CD4-positive, alpha-beta T cell treated with Interleukin-12 subunit alpha and Interleukin-12 subunit beta, for 1 hour (primary cell): Measurements from ENCODE around the gene PCDHGA12.
"Not testable (repeated sequence)": the region's sequence is repeated elsewhere in the genome, so short reads cannot be mapped to it uniquely, and the experiment has no call there.

ENCODE experiments used
- DNase-seq: peaks from one replicate; pipeline ENCODE4 v3.0.0-alpha.2; 2020

Gene PCDHGA12

DNA sequence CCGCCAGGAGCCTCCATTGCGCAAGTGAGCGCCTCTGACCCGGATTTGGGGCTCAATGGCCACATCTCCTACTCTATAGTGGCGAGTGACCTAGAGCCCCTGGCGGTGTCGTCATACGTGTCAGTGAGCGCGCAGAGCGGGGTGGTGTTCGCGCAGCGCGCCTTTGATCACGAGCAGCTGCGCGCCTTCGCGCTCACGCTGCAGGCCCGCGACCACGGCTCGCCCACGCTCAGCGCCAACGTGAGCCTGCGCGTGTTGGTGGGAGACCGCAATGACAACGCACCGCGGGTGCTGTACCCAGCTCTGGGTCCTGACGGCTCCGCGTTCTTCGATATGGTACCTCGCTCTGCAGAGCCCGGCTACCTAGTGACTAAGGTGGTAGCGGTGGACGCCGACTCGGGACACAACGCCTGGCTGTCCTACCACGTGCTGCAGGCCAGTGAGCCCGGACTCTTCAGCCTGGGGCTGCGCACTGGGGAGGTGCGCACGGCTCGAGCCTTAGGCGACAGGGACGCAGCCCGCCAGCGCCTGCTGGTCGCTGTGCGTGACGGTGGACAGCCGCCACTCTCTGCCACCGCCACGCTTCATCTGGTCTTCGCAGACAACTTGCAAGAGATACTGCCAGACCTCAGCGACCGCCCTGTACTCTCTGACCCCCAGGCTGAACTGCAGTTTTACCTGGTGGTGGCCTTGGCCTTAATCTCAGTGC is 20.6 kb upstream of the PCDHGA12 start:
- DNase-seq = no peak

DNA sequence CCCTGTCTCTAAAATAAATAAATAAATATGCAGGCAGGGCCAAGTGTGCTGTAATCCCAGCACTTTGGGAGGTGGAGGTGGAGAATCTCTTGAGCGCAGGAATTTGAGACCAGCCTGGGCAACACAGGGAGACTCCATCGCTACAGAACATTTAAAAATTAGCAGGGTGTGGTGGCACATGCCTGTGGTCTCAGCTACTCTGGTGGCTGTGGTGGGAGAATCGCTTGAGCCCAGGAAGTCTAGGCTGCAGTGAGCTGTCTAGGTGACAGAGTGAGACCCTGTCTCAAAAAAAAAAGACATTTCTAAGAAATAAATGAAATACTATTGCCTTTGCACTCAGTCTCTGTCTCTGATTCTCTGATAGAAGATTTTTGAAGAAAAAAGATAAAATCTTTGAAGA is 18.7 kb upstream of the PCDHGA12 start:
- no peak for DNase-seq

DNA sequence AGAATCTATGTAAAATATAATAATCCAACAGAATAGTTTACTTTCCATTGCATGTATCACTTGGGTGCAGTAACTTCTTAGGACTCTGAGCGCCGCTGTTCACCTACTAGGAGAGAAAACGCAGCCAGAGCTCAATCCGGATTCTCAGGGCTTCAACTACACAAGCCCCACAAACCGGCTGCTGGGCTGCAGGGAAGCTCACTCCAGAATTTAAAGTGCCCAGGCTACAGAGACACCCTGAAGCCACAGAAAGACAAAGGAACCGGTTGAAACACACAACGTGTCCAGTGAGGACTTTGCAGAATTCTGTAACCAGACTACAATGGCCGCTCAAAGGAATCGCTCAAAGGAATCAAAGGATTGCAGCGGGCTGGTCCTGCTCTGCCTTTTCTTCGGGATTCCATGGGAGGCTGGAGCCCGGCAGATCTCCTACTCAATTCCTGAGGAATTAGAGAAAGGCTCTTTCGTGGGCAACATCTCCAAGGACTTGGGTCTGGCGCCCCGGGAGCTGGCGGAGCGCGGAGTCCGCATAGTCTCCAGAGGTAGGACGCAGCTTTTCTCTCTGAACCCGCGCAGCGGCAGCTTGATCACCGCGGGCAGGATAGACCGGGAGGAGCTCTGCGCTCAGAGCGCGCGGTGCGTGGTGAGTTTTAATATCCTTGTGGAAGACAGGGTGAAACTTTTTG is 17.3 kb upstream of the PCDHGA12 start, which contains the start of gene PCDHGA10:
PCDHGA10 (plus strand) TSS at position 134 of the 686 bp plus-strand sequence; CDS start at position 323, 189 bp downstream.
- DNase-seq = peak; percentile 63

DNA sequence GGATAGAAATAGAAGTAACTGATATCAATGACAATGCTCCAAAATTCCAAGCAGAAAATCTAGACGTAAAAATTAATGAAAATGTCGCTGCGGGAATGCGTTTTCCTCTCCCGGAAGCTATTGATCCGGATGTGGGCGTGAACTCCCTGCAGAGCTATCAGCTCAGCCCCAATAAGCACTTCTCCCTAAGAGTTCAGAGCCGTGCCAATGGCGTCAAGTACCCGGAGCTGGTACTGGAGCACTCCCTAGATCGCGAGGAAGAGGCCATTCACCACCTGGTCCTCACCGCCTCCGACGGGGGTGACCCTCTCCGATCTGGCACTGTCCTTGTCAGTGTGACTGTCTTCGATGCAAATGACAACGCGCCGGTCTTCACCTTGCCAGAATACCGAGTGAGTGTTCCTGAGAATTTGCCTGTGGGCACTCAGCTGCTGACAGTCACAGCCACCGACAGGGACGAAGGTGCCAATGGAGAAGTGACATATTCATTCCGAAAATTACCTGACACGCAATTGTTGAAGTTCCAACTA is 16.7 kb upstream of the PCDHGA12 start:
- no peak for DNase-seq

DNA sequence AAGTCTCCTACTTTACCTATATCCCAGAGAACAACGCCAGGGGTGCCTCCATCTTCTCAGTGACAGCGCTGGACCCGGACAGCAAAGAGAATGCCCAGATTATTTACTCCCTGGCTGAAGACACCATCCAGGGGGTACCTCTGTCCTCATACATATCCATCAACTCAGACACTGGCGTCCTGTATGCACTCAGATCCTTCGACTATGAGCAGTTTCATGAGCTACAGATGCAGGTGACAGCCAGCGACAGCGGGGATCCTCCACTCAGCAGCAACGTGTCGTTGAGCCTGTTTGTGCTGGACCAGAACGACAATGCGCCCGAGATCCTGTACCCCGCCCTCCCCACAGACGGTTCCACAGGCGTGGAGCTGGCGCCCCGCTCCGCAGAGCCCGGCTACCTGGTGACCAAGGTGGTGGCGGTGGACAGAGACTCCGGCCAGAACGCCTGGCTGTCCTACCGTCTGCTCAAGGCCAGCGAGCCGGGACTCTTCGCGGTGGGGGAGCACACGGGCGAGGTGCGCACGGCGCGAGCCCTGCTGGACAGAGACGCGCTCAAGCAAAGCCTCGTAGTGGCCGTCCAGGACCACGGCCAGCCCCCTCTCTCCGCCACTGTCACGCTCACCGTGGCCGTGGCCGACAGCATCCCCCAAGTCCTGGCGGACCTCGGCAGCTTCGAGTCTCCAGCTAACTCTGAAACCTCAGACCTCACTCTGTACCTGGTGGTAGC is 15.6 kb upstream of the PCDHGA12 start:
- DNase-seq = not testable (repeated sequence)

DNA sequence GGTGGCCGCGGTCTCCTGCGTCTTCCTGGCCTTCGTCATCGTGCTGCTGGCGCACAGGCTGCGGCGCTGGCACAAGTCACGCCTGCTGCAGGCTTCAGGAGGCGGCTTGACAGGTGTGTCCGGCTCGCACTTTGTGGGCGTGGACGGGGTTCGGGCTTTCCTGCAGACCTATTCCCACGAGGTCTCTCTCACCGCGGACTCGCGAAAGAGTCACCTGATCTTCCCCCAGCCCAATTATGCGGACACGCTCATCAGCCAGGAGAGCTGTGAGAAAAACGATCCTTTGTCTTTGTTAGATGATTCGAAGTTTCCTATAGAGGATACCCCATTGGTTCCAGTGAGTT is 15.1 kb upstream of the PCDHGA12 start:
- not testable (repeated sequence) for DNase-seq

DNA sequence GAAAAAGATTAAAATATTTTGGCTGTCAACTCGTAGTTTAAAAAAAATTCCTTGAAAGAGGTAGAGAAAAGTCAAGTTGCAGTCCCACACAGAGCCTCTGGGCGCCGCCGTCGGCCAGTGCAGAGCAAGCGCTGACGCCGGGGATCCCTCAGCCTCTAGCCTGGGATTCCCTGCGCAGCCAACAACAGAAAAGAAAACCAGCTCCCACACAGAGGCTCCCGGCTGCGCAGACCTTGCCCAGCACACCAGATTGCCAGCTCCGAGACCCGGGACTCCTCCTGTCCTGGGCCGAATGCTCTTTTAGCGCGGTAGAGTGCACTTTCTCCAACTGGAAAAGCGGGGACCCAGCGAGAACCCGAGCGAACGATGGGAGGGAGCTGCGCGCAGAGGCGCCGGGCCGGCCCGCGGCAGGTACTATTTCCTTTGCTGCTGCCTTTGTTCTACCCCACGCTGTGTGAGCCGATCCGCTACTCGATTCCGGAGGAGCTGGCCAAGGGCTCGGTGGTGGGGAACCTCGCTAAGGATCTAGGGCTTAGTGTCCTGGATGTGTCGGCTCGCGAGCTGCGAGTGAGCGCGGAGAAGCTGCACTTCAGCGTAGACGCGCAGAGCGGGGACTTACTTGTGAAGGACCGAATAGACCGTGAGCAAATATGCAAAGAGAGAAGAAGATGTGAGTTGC is 12.7 kb upstream of the PCDHGA12 start, which contains the start of gene PCDHGB7:
PCDHGB7 (plus strand) TSS at position 184 of the 679 bp plus-strand sequence; CDS start at position 367, 183 bp downstream.
- DNase-seq = peak; percentile 40

DNA sequence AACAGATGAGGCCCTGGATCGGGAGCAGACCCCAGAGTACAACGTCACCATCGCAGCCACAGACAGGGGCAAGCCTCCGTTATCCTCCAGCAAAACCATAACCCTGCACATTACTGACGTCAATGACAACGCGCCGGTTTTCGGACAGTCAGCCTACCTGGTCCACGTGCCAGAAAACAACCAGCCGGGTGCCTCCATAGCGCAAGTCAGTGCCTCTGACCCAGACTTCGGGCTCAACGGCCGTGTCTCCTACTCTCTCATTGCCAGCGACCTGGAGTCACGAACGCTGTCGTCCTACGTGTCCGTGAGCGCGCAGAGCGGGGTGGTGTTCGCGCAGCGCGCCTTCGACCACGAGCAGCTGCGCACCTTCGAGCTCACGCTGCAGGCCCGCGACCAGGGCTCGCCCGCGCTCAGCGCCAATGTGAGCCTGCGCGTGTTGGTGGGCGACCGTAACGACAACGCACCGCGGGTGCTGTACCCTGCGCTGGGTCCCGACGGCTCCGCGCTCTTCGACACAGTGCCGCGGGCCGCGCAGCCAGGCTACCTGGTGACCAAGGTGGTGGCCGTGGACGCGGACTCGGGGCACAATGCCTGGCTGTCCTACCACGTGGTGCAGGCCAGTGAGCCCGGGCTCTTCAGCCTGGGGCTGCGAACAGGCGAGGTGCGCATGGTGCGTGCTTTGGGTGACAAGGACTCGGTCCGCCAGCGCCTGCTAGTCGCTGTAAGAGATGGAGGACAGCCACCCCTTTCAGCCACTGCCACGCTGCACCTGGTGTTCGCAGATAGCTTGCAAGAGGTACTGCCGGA is 11.0 kb upstream of the PCDHGA12 start:
- DNase-seq = no peak

DNA sequence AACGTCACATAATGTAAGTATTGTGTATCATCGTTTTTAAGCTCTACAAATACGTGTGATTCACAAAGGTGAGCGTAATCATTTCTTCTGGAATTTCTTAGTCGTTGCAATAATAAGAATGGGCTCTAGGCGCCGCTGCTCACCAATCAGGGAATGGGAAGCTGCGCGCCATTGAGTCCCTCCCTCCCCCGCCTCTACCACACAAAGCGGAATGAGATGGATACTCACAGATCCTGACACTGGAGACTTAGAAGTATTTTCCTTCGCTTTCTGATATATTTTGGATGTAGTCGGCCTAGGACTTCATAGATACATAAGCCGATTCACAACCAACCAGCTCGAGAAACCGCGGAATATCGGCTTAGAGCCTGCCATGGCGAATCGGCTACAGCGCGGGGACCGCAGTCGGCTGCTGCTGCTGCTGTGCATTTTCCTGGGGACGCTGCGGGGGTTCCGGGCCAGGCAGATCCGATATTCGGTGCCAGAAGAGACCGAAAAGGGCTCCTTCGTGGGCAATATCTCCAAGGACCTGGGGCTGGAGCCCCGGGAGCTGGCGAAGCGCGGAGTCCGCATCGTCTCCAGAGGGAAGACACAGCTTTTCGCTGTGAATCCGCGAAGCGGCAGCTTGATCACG is 9.3 kb upstream of the PCDHGA12 start, which contains the start of gene PCDHGA11:
PCDHGA11 (plus strand) TSS at position 197 of the 634 bp plus-strand sequence; CDS start at position 374, 177 bp downstream.
- DNase-seq = peak; percentile 50

DNA sequence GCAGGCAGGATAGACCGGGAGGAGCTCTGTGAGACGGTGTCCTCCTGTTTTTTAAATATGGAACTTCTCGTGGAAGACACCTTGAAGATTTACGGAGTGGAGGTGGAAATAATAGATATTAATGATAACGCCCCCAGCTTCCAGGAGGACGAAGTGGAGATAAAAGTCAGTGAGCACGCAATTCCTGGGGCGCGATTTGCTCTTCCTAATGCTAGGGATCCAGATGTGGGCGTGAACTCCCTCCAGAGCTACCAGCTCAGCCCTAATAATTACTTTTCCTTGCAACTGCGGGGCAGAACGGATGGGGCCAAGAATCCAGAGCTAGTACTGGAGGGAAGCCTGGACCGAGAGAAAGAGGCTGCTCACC is 8.8 kb upstream of the PCDHGA12 start:
- no peak for DNase-seq

DNA sequence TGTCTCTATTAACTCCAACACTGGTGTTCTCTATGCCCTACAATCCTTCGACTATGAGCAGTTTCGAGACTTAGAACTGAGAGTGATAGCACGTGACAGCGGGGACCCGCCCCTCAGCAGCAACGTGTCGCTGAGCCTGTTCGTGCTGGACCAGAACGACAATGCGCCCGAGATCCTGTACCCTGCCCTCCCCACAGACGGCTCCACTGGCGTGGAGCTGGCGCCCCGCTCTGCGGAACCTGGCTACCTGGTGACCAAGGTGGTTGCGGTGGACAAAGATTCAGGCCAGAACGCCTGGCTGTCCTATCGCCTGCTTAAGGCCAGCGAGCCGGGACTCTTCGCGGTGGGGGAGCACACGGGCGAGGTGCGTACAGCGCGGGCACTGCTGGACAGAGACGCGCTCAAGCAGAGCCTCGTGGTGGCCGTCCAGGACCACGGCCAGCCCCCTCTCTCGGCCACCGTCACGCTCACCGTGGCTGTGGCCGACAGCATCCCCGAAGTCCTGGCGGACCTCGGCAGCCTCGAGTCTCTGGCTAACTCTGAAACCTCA is 7.5 kb upstream of the PCDHGA12 start:
- no peak for DNase-seq

DNA sequence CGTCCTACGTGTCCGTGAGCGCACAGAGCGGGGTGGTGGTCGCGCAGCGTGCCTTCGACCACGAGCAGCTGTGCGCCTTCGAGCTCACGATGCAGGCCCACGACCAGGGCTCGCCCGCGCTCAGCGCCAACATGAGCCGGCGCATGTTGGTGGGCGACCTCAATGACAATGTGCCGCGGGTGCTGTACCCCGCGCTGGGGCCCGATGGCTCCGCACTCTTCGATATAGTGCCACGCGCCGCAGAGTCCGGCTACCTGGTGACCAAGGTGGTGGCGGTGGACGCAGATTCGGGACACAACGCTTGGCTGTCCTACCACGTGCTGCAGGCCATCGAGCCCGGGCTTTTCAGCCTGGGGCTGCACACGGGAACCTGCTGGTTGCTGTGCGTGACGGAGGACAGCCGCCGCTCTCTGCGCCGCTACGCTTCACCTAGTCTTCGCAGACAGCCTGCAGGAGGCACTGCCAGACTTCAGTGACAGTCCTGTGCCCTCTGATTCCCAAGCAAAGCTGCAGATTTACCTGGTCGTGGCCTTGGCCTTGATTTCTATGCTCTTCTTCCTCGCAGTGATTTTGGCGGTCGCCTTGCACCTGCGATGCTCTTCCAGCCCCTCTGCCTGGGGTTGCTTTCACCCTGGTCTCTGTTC is 2.4 kb upstream of the PCDHGA12 start:
- no peak for DNase-seq

DNA sequence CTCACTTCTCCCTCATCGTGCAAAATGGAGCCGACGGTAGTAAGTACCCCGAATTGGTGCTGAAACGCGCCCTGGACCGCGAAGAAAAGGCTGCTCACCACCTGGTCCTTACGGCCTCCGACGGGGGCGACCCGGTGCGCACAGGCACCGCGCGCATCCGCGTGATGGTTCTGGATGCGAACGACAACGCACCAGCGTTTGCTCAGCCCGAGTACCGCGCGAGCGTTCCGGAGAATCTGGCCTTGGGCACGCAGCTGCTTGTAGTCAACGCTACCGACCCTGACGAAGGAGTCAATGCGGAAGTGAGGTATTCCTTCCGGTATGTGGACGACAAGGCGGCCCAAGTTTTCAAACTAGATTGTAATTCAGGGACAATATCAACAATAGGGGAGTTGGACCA is 979 bp downstream of the PCDHGA12 start:
- DNase-seq = no peak

DNA sequence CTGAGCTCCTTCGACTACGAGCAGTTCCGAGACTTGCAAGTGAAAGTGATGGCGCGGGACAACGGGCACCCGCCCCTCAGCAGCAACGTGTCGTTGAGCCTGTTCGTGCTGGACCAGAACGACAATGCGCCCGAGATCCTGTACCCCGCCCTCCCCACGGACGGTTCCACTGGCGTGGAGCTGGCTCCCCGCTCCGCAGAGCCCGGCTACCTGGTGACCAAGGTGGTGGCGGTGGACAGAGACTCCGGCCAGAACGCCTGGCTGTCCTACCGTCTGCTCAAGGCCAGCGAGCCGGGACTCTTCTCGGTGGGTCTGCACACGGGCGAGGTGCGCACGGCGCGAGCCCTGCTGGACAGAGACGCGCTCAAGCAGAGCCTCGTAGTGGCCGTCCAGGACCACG is 2.0 kb downstream of the PCDHGA12 start:
- not testable (repeated sequence) for DNase-seq

DNA sequence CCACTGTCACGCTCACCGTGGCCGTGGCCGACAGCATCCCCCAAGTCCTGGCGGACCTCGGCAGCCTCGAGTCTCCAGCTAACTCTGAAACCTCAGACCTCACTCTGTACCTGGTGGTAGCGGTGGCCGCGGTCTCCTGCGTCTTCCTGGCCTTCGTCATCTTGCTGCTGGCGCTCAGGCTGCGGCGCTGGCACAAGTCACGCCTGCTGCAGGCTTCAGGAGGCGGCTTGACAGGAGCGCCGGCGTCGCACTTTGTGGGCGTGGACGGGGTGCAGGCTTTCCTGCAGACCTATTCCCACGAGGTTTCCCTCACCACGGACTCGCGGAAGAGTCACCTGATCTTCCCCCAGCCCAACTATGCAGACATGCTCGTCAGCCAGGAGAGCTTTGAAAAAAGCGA is 2.4 kb downstream of the PCDHGA12 start:
- DNase-seq = not testable (repeated sequence)

DNA sequence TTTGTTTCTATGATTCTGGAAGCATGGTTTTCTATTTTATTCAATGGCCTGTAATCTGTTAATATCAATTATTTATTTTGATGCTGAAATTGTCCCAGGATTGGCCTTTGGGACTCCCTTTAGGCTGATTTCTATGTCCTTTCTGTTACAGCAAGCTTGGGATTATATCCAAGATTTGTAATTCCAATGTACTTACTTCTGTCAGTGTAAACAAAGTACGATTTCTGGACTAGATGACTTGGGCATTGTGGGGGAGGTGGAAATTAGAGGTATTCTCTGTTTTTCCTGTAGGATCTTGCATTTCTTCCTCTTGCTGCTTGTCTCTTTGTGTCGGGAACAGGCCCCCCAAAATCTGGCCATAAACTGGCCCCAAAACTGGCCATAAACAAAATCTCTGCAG is 3.7 kb downstream of the PCDHGA12 start:
- DNase-seq = no peak

DNA sequence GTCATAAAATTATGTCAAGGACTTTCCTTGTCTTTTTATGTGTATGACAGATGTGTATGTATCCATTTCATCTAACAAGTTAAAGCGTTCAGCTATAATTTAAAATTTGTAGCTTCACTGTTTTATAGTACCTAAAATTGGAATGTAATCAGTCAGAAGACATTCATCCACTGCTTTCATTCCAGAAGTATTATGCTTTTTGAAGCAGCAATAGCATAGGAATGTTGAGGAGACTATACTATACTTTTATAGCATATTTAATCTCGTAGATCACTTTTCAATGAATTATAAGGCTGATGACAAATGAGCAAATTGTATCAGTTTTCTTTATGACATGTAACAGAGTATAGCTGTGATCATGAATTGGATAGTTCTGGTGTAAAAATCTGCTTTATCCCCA is 6.9 kb downstream of the PCDHGA12 start:
- no peak for DNase-seq

DNA sequence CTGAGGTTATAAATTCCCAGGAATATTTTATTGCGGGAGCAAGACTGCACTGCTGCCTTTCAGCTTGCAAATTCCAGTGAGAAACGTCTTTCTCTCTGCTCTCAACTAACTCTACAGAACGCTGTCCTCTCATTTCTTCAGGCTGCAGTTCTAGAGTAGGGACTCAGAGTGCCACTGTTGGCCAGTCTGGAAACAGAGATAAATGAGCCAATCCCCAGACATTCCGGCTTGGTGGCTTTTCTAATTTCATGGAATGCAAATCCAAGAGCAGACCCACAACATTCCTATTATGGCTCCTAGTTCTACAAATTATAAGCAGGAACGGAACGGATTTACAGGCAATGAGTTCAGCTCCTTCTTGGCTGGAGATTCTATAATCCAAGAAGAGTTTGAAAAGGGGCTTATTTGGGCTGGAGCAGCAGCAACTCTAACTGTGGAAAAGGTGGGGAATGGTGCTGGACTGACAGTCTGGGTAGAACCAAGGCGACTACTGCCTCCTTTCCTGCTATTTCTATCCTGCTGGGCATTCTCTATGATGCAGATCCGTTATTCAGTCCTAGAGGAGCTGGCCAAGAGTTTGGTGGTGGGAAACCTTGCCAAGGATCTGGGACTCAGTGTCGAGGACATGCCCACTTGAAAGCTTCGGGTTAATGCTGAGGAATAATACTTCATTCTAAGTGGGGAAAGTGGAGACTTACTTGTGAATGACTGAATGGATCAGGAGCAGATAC is 9.3 kb downstream of the PCDHGA12 start:
- DNase-seq = no peak

DNA sequence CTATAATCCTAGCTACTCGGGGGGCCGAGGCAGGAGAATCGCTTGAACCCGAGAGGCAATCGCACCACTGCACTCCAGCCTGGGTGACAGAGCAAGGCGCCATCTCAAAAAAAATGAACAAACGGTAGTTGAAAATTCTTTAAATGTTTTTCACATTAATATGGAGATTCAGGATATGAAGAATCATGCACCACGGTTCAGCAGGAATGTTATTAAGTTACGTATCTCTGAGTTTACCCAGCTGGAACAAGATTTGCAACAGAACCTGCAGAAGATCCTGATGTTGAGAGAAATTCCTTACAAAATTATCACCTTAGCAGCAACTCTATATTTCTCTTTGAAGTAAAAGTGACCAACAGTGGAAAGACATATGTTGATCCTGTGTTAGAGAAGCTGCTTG is 10.0 kb downstream of the PCDHGA12 start:
- DNase-seq = no peak
